ENCODE results near the gene MED17. TPM values are rescaled to one million over a fixed set of nuclear protein-coding genes. Genes with fewer than 3 reads are reported as not detected.

MED17 gene
- total RNA-seq, 2 experiments from 2014 or later: 23.0 to 33.3 TPM

GRCh38 chr11:93761910-93762309 is 22.2 kb upstream of the MED17 start:
- Histone ChIP-seq H3K9me2 (ENCODE audit: insufficient read depth, low read length) (no peaks in the 10 kb centered on the region), H3K4me2 (ENCODE audit: low read length) (no peak overlapping the region), H3K4me1 (ENCODE audit: insufficient read depth, low read length, poor library complexity, severe bottlenecking) (no peaks in the 10 kb centered on the region), H3K36me3 (ENCODE audit: insufficient read depth, low read length) (peaks cover 63% of the 10 kb centered on the region), H3K4me3 (ENCODE audit: low read depth, low read length, poor library complexity, severe bottlenecking) (no peak overlapping the region), H3K79me2 (ENCODE audit: insufficient read depth, low read depth, low read length) (no peaks in the 10 kb centered on the region), H4K20me1 (ENCODE audit: insufficient read depth, low read length) (no peaks in the 10 kb centered on the region), H3K9me3 (ENCODE audit: low read length) (peaks cover 2% of the 10 kb centered on the region; the same call in 1 of the 2 replicates), H2AFZ (ENCODE audit: low read length) (no peak overlapping the region), H3K27ac (ENCODE audit: low read depth, low read length, poor library complexity, severe bottlenecking) (no peak overlapping the region)
- BruUV-seq (replicated peaks): no TSS peak
- intact Hi-C loops (cut with micrococcal nuclease; ENCODE audit: unreplicated experiment): no loop called here
- POLR2A ChIA-PET: interaction anchor here (0.9 to 1.2 kb wide), 2 partner anchors 10 to 22 kb away, joined by 4 to 8 read pairs; partner anchors contain the start of gene MED17
- no peak for TF ChIP-seq CTCF (conservative IDR thresholded peaks at IDR 0.05; ENCODE audit: low read length)
- no peak for TF ChIP-seq EZH2phosphoT487 (IDR thresholded peaks at IDR 0.05; ENCODE audit: borderline replicate concordance, low read depth, low read length)
- CTCF ChIA-PET (ENCODE audit: unreplicated experiment): no interaction called here
- no peak for DNase-seq (ENCODE audit: low spot score)

GRCh38 chr11:93765551-93765950 is 18.5 kb upstream of the MED17 start:
- peaks cover 39% of the 10 kb centered on the region for H3K36me3 ChIP-seq (ENCODE audit: insufficient read depth, low read length)

More at GRCh38 chr11:93765551-93765950, 18.5 kb upstream of the MED17 start:
- Histone ChIP-seq H3K79me2 (ENCODE audit: insufficient read depth, low read depth, low read length) (no peaks in the 10 kb centered on the region), H3K4me3 (ENCODE audit: low read depth, low read length, poor library complexity, severe bottlenecking) (no peak overlapping the region), H3K4me2 (ENCODE audit: low read length) (no peak overlapping the region), H3K4me1 (ENCODE audit: insufficient read depth, low read length, poor library complexity, severe bottlenecking) (no peaks in the 10 kb centered on the region), H3K9me2 (ENCODE audit: insufficient read depth, low read length) (no peaks in the 10 kb centered on the region), H2AFZ (ENCODE audit: low read length) (no peak overlapping the region), H4K20me1 (ENCODE audit: insufficient read depth, low read length) (no peaks in the 10 kb centered on the region), H3K9me3 (ENCODE audit: low read length) (peaks cover 6% of the 10 kb centered on the region; the same call in 1 of the 2 replicates), H3K27ac (ENCODE audit: low read depth, low read length, poor library complexity, severe bottlenecking) (no peak overlapping the region)
- CTCF ChIA-PET (ENCODE audit: unreplicated experiment): no interaction called here
- intact Hi-C loops (cut with micrococcal nuclease; ENCODE audit: unreplicated experiment): no loop called here
- BruUV-seq (replicated peaks): no TSS peak
- no peak for DNase-seq (ENCODE audit: low spot score)
- POLR2A ChIA-PET: no interaction called here
- TF ChIP-seq CTCF (conservative IDR thresholded peaks at IDR 0.05; ENCODE audit: low read length) (no peak), EZH2phosphoT487 (IDR thresholded peaks at IDR 0.05; ENCODE audit: borderline replicate concordance, low read depth, low read length) (no peak)
